ACC112 (cell line): ENCODE measurements around the gene SIMC1.

Experiments used
- H2AFZ ChIP-seq: fragments of 200-600 bp; sonication (generic); one replicate; pipeline ENCODE4 v1.6.0; 2017; ENCODE audit warnings: antibody characterized with exemption, low read length; ENCODE audit not compliant: unreplicated experiment
- H3K27ac ChIP-seq: fragments of 200-600 bp; sonication (generic); 2 replicates; pipeline ENCODE4 v1.5.1; 2014; ENCODE audit warnings: low read depth, mild to moderate bottlenecking, antibody characterized with exemption, low read length, moderate library complexity
- H3K27me3 ChIP-seq: fragments of 200-600 bp; sonication (generic); 2 replicates; pipeline ENCODE4 v1.6.1; 2014; ENCODE audit warnings: mild to moderate bottlenecking, antibody characterized with exemption, low read length, moderate library complexity, mixed read lengths; ENCODE audit not compliant: insufficient read depth
- H3K36me3 ChIP-seq: fragments of 200-600 bp; sonication (generic); 2 replicates; pipeline ENCODE4 v1.6.1; 2016; ENCODE audit warnings: mild to moderate bottlenecking, antibody characterized with exemption, low read length, moderate library complexity, mixed read lengths; ENCODE audit not compliant: insufficient read depth
- H3K4me1 ChIP-seq: fragments of 200-600 bp; sonication (generic); one replicate; pipeline ENCODE4 v1.6.1; 2016; ENCODE audit warnings: low read length, mixed read lengths; ENCODE audit not compliant: insufficient read depth, unreplicated experiment, control insufficient read depth
- H3K4me3 ChIP-seq: fragments of 200-600 bp; sonication (generic); 2 replicates; pipeline ENCODE4 v1.5.1; 2014; ENCODE audit warnings: mild to moderate bottlenecking, low read depth, low read length
- H3K79me2 ChIP-seq: fragments of 200-600 bp; sonication (generic); one replicate; pipeline ENCODE4 v1.6.0; 2016; ENCODE audit warnings: low read length; ENCODE audit not compliant: control insufficient read depth, unreplicated experiment, insufficient read depth

SIMC1 gene

DNA sequence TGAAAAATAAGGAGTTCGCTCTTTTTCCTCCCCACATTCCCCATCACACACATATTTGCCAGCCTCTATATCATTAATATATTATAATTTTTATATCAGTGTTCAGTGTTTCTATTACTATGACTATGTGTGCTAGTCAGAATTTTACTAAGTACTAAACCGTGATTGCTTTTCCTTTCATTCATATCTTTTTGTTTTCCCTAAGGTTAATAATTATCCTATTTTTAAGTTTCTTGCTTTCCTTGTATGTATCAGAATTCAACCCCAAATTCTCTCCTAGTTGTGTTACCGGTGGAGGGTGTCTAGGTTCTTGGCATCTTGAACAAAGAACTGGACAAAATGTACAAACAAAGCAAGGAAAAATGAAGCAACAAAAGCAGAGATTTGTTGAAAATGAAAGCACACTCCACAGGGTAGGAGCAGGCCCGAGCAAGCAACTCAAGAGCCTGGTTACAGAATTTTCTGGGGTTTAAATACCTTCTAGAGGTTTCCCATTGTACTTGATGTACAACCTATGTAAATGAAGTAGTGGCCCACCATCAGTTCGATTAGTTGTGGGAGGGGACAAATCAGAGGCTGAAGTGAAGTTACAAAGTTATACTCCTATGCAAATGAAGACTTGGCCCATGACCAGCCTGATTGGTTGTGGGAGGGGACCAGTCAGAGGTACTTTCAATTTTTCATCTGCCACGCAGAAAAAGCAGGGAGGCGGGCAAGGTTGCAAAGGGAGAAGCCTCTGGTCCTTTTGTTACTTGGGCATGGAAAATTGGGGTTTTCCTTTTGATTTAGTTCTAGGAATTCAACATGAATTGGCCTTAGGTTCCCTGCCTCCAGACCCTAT is 79.5 kb downstream of the SIMC1 start:
- Histone ChIP-seq H3K36me3 (peaks cover 3% of the 10 kb centered on the region; the same call in 1 of the 2 replicates), H3K27ac (no peak overlapping the region), H3K4me3 (no peak overlapping the region)

GRCh38 chr5:176319827-176320554 is 81.8 kb downstream of the SIMC1 start:
- Histone ChIP-seq H2AFZ (no peak overlapping the region), H3K4me3 (no peak overlapping the region), H3K27me3 (no peaks in the 10 kb centered on the region), H3K79me2 (no peaks in the 10 kb centered on the region), H3K4me1 (peaks cover 3% of the 10 kb centered on the region), H3K27ac (no peak overlapping the region), H3K36me3 (no peaks in the 10 kb centered on the region)

More for the DNA sequence above, 79.5 kb downstream of the SIMC1 start:
- Histone ChIP-seq H3K79me2 (no peaks in the 10 kb centered on the region), H3K4me1 (peaks cover 3% of the 10 kb centered on the region), H2AFZ (no peak overlapping the region), H3K27me3 (no peaks in the 10 kb centered on the region)

GRCh38 chr5:176320577-176320976 is 82.4 kb downstream of the SIMC1 start:
- H3K4me3 ChIP-seq: no peak overlapping the region
- H2AFZ ChIP-seq: no peak overlapping the region
- no peaks in the 10 kb centered on the region for H3K79me2 ChIP-seq
- H3K36me3 ChIP-seq: no peaks in the 10 kb centered on the region
- no peak overlapping the region for H3K27ac ChIP-seq
- H3K27me3 ChIP-seq: no peaks in the 10 kb centered on the region
- peaks cover 3% of the 10 kb centered on the region for H3K4me1 ChIP-seq

DNA sequence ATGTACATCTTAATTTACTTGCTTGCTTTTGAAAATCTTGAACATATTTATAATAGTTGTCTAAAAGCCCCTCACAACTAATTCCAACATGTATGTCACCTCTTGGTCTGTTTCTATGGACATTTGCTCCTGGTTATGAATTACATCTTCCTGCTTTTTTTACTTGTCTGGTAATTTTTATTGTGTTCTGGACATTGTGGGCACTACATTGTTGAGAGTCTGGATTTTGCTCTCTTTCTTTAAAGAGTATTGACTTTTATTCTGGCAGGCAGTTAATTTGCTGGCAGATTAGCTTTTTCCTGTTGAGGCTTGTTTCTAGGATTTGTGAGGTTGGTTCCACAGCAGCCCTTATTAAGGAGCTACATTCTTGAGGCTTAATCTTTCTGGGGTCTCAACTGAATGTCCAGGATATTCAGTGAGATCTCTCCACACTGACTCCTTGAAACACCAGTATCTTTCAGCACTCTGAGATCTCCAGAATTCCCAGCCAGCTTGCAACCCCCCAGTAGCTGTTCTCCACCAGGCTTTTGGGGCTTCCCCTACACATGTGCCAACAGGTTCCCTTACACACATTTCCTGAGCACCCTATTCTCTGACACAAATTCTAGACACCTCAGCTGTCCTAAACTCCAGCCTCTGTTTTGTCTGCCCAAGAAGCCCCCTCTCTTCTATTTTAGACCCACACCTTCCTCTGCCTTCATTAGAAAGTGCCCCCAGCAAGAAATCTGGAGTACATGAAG is 96.0 kb downstream of the SIMC1 start:
- no peaks in the 10 kb centered on the region for H3K27me3 ChIP-seq
- H3K36me3 ChIP-seq: peaks cover 6% of the 10 kb centered on the region
- H3K4me3 ChIP-seq: no peak overlapping the region
- no peak overlapping the region for H2AFZ ChIP-seq
- H3K79me2 ChIP-seq: no peaks in the 10 kb centered on the region
- no peak overlapping the region for H3K27ac ChIP-seq
- H3K4me1 ChIP-seq: peaks cover 7% of the 10 kb centered on the region

- Histone ChIP-seq H3K4me1 (peaks cover 7% of the 10 kb centered on the region), H3K79me2 (no peaks in the 10 kb centered on the region), H3K4me3 (no peak overlapping the region), H3K27me3 (no peaks in the 10 kb centered on the region), H2AFZ (no peak overlapping the region), H3K36me3 (peaks cover 6% of the 10 kb centered on the region), H3K27ac (no peak overlapping the region)
These were observed 99.7 kb downstream of the SIMC1 start for GRCh38 chr5:176337913-176338312.

DNA sequence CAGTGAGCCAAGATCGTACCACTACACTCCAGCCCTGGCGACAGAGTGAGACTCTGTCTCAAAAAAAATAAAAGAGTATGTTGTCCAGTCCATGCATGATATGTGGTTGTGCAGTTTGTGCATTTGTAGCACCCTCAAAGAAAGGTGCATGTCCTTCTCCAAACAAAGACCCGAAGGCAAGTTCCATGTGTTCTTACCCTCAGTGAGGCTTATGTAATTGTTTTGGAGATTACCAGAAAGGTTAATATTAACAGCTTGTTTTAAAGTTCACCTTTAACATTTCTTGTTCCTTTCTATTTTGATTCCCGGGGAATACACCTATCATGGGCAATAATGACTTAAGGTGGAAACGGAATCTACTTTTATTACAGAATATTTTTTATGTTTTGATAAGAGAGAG is 101.1 kb downstream of the SIMC1 start:
- peaks cover 4% of the 10 kb centered on the region; the same call in 1 of the 2 replicates for H3K36me3 ChIP-seq

DNA sequence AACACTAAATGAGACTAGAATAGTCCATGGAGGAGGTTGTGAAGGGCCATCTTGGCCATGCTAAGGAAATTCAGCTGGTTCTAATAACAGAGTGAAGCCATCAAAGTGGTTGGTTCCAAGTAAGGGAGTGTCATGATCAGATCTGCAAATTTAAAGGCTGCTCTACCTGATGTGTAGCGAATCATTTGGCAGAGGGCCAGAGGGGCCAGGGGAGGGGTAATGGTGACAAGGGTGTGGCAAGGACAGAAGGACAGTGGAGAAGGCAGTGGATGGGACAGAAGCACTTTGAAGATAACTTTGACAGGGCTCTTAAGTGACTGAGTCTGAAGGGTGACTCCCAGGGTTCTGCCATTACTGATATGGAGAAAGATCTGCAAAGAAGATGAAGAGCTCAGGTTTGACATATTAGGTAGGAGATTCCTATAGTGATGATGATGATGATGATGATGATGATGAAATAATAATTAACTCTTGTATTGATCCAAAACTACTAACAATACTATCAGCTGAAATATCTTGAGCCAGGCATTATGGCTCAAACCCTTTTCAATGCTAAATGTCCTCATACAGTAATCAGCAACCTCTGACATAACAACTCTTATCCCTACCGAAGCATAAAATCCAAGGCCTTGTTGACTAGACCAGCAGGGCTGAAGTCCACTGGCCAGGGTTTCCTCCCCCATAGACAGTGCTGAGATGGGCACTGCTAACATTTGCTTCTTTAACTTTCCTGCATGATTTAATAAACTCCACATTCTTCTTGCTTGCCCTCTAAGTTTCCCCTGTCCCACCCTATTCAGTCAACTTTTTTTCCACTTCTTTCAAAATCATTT is 103.3 kb downstream of the SIMC1 start:
- Histone ChIP-seq H3K4me1 (peaks cover 7% of the 10 kb centered on the region), H3K27me3 (no peaks in the 10 kb centered on the region), H2AFZ (no peak overlapping the region), H3K4me3 (no peak overlapping the region), H3K79me2 (no peaks in the 10 kb centered on the region), H3K36me3 (peaks cover 13% of the 10 kb centered on the region), H3K27ac (no peak overlapping the region)

More for the DNA sequence above, 101.1 kb downstream of the SIMC1 start:
- H2AFZ ChIP-seq: no peak overlapping the region
- no peak overlapping the region for H3K4me3 ChIP-seq
- H3K4me1 ChIP-seq: peaks cover 7% of the 10 kb centered on the region
- no peaks in the 10 kb centered on the region for H3K79me2 ChIP-seq
- no peaks in the 10 kb centered on the region for H3K27me3 ChIP-seq
- H3K27ac ChIP-seq: no peak overlapping the region

- H3K36me3 ChIP-seq: peaks cover 13% of the 10 kb centered on the region
These were observed 103.9 kb downstream of the SIMC1 start for GRCh38 chr5:176342158-176342483.

GRCh38 chr5:176342766-176343458 is 104.7 kb downstream of the SIMC1 start:
- Histone ChIP-seq H3K27ac (no peak overlapping the region), H3K79me2 (no peaks in the 10 kb centered on the region), H3K27me3 (no peaks in the 10 kb centered on the region), H3K36me3 (peaks cover 14% of the 10 kb centered on the region), H2AFZ (no peak overlapping the region), H3K4me1 (peaks cover 2% of the 10 kb centered on the region), H3K4me3 (no peak overlapping the region)

More at GRCh38 chr5:176342158-176342483, 103.9 kb downstream of the SIMC1 start:
- Histone ChIP-seq H3K27ac (no peak overlapping the region), H3K27me3 (no peaks in the 10 kb centered on the region), H2AFZ (no peak overlapping the region), H3K4me3 (no peak overlapping the region), H3K4me1 (peaks cover 7% of the 10 kb centered on the region), H3K79me2 (no peaks in the 10 kb centered on the region)
